ENCODE data around the gene EPB41L4B. TPM values are rescaled to one million over a fixed set of nuclear protein-coding genes. Genes with fewer than 3 reads are reported as not detected.

Gene EPB41L4B
- total RNA-seq, 2 donors from 2014 or later = 13.3 to 15.1 TPM

DNA sequence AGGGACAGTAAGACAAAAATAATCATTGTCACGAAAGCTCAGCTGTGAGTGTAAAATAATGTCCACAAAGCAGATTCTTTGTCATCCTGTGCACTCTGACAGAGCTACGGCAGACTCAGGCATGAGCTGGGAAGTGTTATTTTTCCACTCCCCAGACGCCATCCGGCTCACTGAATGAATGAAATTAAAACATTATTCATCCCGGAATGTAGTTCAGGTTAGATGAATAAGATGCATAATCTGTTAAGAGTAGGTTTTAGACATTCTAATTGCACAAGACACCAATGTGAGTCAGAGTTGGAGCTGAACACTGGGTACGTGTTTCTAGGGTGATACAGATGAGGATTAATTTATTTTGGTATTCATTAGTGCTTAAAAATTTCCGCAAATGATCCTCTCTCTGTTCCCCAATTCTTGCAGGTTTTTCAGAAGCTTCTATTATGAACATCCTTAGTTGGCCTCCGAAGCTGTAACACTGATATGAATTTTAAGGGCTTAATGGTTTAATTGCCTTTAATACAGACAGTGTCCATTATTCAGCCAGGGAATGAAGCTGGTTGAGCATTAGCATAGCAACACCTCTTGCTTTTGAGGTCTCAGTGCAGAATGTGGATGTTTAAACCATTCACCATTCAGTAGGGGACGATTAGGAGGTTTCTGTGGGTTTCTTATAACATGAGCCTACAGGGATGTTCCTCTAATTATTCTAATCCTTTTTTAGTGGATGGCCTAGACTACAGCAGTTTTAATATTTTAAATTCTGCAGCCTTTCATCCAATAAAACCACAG, 88.2 kb downstream of the EPB41L4B start:
- H3K27me3 ChIP-seq (replicated peaks; ENCODE audit: insufficient read depth) = no peaks in the 10 kb centered on the region
- no peak for TF ChIP-seq POLR2AphosphoS5 (IDR thresholded peaks at IDR 0.05)
- TF ChIP-seq POLR2A (IDR thresholded peaks at IDR 0.05) = no peak
- TF ChIP-seq, protein P1, sequence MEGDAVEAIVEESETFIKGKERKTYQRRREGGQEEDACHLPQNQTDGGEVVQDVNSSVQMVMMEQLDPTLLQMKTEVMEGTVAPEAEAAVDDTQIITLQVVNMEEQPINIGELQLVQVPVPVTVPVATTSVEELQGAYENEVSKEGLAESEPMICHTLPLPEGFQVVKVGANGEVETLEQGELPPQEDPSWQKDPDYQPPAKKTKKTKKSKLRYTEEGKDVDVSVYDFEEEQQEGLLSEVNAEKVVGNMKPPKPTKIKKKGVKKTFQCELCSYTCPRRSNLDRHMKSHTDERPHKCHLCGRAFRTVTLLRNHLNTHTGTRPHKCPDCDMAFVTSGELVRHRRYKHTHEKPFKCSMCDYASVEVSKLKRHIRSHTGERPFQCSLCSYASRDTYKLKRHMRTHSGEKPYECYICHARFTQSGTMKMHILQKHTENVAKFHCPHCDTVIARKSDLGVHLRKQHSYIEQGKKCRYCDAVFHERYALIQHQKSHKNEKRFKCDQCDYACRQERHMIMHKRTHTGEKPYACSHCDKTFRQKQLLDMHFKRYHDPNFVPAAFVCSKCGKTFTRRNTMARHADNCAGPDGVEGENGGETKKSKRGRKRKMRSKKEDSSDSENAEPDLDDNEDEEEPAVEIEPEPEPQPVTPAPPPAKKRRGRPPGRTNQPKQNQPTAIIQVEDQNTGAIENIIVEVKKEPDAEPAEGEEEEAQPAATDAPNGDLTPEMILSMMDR (IDR thresholded peaks at IDR 0.05) = no peak
- no peak for DNase-seq (ENCODE audit: low spot score)
- H3K4me3 ChIP-seq = no peak overlapping the region
- no peaks in the 10 kb centered on the region for H3K4me1 ChIP-seq (replicated peaks)
- H3K9me3 ChIP-seq = no peaks in the 10 kb centered on the region
- H3K36me3 ChIP-seq = no peaks in the 10 kb centered on the region
- intact Hi-C loops (cut with DNase I) = no loop called here
- H3K27ac ChIP-seq = no peak overlapping the region
- 68% methylated on average over 9 of the region's 9 CpGs for WGBS

DNA sequence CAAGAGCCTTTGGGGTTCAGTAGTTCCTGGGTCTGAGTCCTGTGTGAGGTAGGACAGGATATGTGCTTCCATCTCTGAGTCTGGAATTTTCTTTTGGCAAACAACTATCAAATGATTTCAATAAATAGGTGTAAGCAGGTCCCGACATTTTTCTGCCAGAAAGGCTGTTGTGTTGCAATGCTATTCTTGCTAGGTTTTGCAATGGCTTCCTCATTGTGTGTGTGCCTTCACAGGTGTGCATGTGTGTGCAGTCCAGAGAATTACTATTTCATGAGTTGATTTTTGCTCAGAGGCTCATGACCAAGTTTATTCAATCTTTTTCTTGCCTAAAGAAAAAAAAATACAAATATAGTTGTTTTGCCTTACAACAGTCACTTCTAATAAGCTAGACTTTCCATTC, 89.3 kb downstream of the EPB41L4B start:
- intact Hi-C loops (cut with DNase I) = no loop called here
- no peaks in the 10 kb centered on the region for H3K4me1 ChIP-seq (replicated peaks)
- DNase-seq (ENCODE audit: low spot score) = no peak
- no peak overlapping the region for H3K4me3 ChIP-seq
- no peaks in the 10 kb centered on the region for H3K36me3 ChIP-seq
- no peak overlapping the region for H3K27ac ChIP-seq
- H3K9me3 ChIP-seq = no peaks in the 10 kb centered on the region
- WGBS = 59% methylated on average over 1 of the region's 1 CpG
- no peak for TF ChIP-seq POLR2A (IDR thresholded peaks at IDR 0.05)
- TF ChIP-seq POLR2AphosphoS5 (IDR thresholded peaks at IDR 0.05) = no peak
- TF ChIP-seq, protein P1 (IDR thresholded peaks at IDR 0.05) = no peak
- H3K27me3 ChIP-seq (replicated peaks; ENCODE audit: insufficient read depth) = no peaks in the 10 kb centered on the region

DNA sequence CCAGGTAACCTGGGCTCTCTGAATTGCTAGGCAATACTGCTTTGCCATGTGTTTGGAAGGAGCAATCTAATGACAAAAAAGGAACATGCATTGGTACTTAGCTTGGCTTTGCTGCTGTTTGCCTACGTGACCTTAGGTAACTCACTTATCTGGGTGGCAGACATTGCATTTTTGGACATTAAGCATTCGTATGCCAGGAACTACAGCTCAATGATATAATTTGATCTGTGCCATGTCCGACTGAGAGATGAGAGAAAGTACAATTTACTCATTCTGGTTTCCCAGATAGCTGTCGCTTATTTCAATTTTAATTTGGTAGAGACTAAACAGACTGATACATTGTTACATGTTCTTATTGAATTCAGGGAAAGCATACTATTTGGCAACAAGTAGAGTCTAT, 90.6 kb downstream of the EPB41L4B start:
- no peak overlapping the region for H3K27ac ChIP-seq
- no peak for TF ChIP-seq POLR2AphosphoS5 (IDR thresholded peaks at IDR 0.05)
- TF ChIP-seq, protein P1 (IDR thresholded peaks at IDR 0.05) = no peak
- no peak for TF ChIP-seq POLR2A (IDR thresholded peaks at IDR 0.05)
- DNase-seq (ENCODE audit: low spot score) = no peak
- intact Hi-C loops (cut with DNase I) = no loop called here
- no peaks in the 10 kb centered on the region for H3K27me3 ChIP-seq (replicated peaks; ENCODE audit: insufficient read depth)
- H3K4me3 ChIP-seq = no peak overlapping the region
- no peaks in the 10 kb centered on the region for H3K4me1 ChIP-seq (replicated peaks)
- no peaks in the 10 kb centered on the region for H3K9me3 ChIP-seq
- H3K36me3 ChIP-seq = no peaks in the 10 kb centered on the region
- WGBS = 94% methylated on average over 4 of the region's 4 CpGs

DNA sequence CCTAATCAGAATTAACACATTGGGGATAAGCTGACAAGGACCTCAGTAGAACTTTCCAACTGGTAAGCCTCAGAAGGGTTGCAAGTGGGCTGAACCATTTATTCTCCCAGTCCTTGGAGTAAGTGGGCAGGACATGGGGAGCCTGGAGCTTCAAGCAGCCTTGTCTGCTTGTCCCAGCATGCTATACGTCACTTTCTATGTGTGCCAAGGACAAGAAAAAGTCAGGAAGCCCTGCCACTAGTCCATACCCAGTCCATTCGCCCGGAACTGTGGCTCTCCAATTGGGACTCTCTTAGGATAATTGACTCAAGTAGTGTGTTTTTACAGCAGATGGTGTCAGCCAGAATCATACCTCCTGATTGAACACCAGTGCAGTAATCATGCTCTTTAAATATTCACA, 91.2 kb downstream of the EPB41L4B start:
- no peak for DNase-seq (ENCODE audit: low spot score)
- WGBS = 83% methylated on average over 3 of the region's 3 CpGs
- Histone ChIP-seq H3K36me3 (no peaks in the 10 kb centered on the region), H3K4me3 (no peak overlapping the region), H3K27me3 (replicated peaks; ENCODE audit: insufficient read depth) (peaks cover under 1% of the 10 kb centered on the region), H3K27ac (no peak overlapping the region), H3K4me1 (replicated peaks) (no peaks in the 10 kb centered on the region), H3K9me3 (no peaks in the 10 kb centered on the region)
- TF ChIP-seq POLR2A (IDR thresholded peaks at IDR 0.05) (no peak), POLR2AphosphoS5 (IDR thresholded peaks at IDR 0.05) (no peak)
- TF ChIP-seq, protein P1 (IDR thresholded peaks at IDR 0.05) = no peak
- intact Hi-C loops (cut with DNase I) = no loop called here

DNA sequence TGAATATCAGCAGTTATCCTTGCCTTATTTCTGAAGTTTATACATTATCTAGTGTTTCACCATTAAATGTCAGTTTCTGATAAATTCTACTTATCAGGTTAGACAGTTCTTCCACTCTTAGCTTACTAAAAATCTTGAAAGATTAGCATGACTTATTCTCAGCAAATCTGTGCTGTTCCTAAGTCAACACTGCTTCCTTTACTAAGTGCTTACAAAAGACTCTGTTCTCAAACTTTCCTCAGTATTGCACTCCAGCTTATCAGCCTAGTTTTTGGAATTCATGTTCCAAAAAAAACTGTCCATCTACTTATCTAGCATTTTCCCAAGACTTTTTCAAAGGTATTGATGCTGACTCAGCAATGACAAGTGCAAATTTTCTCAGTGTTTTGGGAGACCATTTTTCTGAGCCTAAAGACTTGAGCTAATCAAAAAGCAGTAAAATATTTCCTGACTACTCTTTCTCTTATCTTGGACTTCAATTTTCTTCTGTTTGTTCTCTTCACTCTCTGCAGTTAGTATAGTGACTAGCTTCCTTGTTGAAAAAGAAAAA, 92.7 kb downstream of the EPB41L4B start:
- H3K27me3 ChIP-seq (replicated peaks; ENCODE audit: insufficient read depth) = peaks cover 1% of the 10 kb centered on the region
- H3K4me1 ChIP-seq (replicated peaks) = no peaks in the 10 kb centered on the region
- TF ChIP-seq POLR2AphosphoS5 (IDR thresholded peaks at IDR 0.05) (no peak), POLR2A (IDR thresholded peaks at IDR 0.05) (no peak)
- TF ChIP-seq, protein P1 (IDR thresholded peaks at IDR 0.05) = no peak
- no peak overlapping the region for H3K27ac ChIP-seq
- intact Hi-C loops (cut with DNase I) = no loop called here
- no peaks in the 10 kb centered on the region for H3K36me3 ChIP-seq
- no peak for DNase-seq (ENCODE audit: low spot score)
- no peaks in the 10 kb centered on the region for H3K9me3 ChIP-seq
- no peak overlapping the region for H3K4me3 ChIP-seq
